ENCODE measurements around the gene STUB1. TPM values are rescaled to one million over a fixed set of nuclear protein-coding genes. Genes with fewer than 3 reads are reported as not detected.

The STUB1 gene
- total RNA-seq = 10 to 100 TPM; 61.2 to 69.9 TPM

DNA sequence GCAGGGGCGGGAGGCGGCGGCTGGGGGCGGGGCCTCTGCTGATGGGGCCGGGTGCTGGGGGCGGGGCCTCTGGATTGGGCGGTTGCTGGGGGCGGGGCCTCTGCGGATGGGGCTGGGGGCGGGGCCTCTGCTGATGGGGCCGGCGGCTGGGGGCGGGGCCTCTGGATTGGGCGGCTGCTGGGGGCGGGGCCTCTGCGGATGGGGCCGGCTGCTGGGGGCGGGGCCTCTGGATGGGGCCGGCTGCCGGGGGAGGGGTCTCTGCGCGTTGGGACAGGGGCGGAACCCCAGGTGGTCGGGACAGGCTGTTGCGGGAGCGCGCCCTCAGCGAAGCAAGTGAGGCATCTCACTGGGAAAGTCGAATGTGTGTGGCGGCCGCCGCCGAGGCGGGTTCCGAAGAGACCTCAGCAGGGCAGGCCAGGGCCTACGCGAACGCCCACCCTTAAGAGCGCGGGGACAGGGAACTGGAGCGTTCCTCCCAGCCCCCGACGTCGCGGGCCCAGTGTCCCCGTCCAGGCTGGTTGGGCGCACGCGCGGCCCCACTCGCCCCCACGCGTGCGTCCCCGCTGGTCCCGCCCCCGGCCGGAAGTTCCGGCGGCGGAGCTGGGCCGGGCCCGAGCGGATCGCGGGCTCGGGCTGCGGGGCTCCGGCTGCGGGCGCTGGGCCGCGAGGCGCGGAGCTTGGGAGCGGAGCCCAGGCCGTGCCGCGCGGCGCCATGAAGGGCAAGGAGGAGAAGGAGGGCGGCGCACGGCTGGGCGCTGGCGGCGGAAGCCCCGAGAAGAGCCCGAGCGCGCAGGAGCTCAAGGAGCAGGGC lies at the start of gene STUB1:
Gene STUB1 (plus strand): TSS at position 597 of the 811 bp plus-strand sequence. CDS start 116 bp downstream, at position 713.
- peak; percentile 85 to 87 for DNase-seq (ENCODE audit: low spot score in 2 of 2)
- Mint-ChIP-seq H3K9me3 (no peaks in the 10 kb centered on the region), H3K27ac (peak within 1 kb of the TSS; percentile 71 to 85), H3K36me3 (peaks cover 5 to 15% of the 10 kb centered on the region in 2 donors)
- ATAC-seq = peak; percentile 54 to 55

DNA sequence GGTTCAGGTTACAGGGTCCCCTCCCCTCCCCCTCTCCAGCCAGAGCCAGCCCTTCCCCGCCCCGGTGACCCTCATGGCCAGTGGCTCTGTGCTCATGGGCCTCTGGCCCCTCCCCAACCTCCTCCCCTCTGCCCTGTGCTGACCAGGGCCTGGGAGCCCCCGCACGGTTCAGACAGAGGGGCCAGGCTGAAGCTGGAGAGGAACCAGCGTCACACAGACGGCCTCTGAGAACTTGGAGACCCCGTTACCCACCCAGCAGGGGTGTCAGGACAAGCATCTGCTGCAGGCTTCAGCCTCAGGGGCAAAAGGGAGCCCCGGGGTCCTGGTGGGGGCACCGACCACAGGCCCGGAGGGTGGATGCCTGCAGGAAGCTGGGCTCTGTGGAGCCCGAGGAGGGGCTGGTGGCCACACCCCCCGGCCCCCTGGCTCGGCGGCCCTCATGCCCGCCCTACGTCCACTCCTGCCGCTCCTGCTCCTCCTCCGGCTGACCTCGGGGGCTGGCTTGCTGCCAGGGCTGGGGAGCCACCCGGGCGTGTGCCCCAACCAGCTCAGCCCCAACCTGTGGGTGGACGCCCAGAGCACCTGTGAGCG lies 49.3 kb upstream of the STUB1 start, which contains the start of gene WFIKKN1:
Gene WFIKKN1 (plus strand): TSS at position 171 of the 591 bp plus-strand sequence. CDS start 269 bp downstream, at position 440.
- Mint-ChIP-seq H3K36me3 (no peaks in the 10 kb centered on the region), H3K27ac (no peak within 1 kb of the TSS), H3K9me3 (no peaks in the 10 kb centered on the region)
- ATAC-seq = no peak
- DNase-seq (ENCODE audit: low spot score in 2 of 2) = no peak

DNA sequence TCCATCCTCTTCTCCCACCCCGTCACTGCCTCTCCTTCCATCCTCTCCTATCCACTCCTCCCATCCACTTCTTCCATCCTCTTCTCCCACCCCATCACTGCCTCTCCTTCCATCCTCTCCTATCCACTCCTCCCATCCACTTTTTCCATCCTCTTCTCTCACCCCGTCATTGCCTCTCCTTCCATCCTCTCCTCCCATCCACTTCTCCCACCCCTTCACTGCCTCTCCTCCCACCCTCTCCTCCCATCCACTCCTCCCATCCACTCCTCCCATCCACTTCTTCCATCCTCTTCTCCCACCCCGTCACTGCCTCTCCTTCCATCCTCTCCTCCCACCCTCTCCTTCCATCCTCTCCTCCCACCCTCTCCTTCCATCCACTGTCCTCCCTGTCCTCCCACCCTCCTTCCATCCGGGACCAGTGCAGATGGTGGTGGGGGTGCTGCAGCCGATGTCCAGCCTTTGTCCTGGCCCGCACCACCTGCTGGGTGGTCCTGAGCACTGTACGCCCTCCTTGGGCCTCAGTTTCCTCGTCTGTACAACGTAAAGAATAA lies 48.3 kb upstream of the STUB1 start:
- no peak for DNase-seq (ENCODE audit: low spot score in 2 of 2)
- H3K27ac Mint-ChIP-seq = no peak overlapping the region
- ATAC-seq = no peak
- H3K9me3 Mint-ChIP-seq = no peaks in the 10 kb centered on the region
- peaks cover 0 to 5% of the 10 kb centered on the region in 2 donors for H3K36me3 Mint-ChIP-seq

DNA sequence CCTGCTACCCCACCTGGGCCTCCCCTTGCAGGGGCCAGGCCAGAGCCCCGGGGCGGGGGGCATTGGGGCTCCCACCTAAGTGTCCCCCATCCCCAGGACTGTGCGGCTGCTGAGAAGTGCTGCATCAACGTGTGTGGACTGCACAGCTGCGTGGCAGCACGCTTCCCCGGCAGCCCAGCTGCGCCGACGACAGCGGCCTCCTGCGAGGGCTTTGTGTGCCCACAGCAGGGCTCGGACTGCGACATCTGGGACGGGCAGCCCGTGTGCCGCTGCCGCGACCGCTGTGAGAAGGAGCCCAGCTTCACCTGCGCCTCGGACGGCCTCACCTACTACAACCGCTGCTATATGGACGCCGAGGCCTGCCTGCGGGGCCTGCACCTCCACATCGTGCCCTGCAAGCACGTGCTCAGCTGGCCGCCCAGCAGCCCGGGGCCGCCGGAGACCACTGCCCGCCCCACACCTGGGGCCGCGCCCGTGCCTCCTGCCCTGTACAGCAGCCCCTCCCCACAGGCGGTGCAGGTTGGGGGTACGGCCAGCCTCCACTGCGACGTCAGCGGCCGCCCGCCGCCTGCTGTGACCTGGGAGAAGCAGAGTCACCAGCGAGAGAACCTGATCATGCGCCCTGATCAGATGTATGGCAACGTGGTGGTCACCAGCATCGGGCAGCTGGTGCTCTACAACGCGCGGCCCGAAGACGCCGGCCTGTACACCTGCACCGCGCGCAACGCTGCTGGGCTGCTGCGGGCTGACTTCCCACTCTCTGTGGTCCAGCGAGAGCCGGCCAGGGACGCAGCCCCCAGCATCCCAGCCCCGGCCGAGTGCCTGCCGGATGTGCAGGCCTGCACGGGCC lies 47.5 kb upstream of the STUB1 start:
- no peak for DNase-seq (ENCODE audit: low spot score in 2 of 2)
- H3K36me3 Mint-ChIP-seq = peaks cover 0 to 5% of the 10 kb centered on the region in 2 donors
- H3K9me3 Mint-ChIP-seq = no peaks in the 10 kb centered on the region
- no peak for ATAC-seq
- no peak overlapping the region for H3K27ac Mint-ChIP-seq

DNA sequence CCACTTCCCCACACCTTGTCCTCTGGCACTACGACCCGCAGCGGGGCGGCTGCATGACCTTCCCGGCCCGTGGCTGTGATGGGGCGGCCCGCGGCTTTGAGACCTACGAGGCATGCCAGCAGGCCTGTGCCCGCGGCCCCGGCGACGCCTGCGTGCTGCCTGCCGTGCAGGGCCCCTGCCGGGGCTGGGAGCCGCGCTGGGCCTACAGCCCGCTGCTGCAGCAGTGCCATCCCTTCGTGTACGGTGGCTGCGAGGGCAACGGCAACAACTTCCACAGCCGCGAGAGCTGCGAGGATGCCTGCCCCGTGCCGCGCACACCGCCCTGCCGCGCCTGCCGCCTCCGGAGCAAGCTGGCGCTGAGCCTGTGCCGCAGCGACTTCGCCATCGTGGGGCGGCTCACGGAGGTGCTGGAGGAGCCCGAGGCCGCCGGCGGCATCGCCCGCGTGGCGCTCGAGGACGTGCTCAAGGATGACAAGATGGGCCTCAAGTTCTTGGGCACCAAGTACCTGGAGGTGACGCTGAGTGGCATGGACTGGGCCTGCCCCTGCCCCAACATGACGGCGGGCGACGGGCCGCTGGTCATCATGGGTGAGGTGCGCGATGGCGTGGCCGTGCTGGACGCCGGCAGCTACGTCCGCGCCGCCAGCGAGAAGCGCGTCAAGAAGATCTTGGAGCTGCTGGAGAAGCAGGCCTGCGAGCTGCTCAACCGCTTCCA lies 46.7 kb upstream of the STUB1 start:
- Mint-ChIP-seq H3K9me3 (no peaks in the 10 kb centered on the region), H3K36me3 (peaks cover 0 to 5% of the 10 kb centered on the region in 2 donors), H3K27ac (no peak overlapping the region)
- ATAC-seq = no peak
- DNase-seq (ENCODE audit: low spot score in 2 of 2) = peak in 1 of 2 donors; percentile 58

DNA sequence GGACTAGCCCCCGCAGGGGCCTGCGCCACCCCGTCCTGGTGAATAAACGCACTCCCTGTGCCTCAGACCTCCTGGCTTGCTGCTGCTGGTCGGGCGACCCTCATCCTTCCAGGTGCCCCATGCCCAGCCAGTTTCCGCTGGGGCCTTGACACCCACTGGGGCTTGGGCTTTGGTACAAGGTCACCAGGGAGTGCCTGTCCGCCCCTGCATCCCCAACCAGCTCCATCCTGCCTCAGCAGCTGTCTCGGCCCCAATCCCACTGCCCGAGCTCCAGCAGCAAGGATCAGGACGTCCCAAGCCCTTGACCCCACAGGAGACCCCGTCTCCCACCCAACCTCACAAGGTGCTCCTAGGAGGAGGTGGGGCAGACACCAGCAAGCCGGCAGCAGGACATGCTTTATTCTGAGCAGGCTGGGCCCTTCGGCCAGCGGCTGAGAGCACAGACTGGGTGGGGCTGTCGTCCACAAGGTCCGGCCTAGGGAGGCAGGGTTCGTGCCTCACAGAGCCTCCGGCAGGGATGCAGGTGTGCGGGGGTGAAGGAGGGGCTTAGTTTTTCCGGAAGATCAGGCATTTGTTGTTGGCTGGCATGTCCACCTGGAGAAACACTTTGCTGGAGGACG lies 46.0 kb upstream of the STUB1 start:
- ATAC-seq (no peak), DNase-seq (ENCODE audit: low spot score in 2 of 2) (no peak)
- H3K9me3 Mint-ChIP-seq = no peaks in the 10 kb centered on the region
- peaks cover 0 to 5% of the 10 kb centered on the region in 2 donors for H3K36me3 Mint-ChIP-seq
- H3K27ac Mint-ChIP-seq = no peak overlapping the region

DNA sequence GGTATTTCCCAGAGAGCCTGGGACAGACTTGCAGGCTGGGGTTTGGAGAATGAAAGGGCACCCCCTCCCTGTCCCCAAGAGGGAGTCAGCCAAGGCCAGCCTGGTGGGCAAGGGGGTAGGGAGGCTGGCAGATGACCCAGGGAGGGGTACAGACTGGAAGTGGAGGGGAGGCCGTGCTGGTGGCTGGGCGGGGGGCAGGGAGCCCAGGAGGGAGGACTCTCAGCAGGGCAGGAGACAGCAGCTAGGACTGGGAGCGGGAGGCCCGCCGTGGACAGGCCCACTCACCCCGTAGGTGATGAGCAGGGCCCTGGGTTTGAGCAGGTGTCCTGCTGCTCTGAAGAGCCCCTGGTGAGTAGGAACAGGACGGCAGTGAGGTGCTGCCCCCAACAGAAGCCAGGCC lies 45.2 kb upstream of the STUB1 start:
- DNase-seq (ENCODE audit: low spot score in 2 of 2) (no peak), ATAC-seq (no peak)
- peaks cover 0 to 5% of the 10 kb centered on the region in 2 donors for H3K36me3 Mint-ChIP-seq
- peak overlapping the region in 1 of 2 donors; percentile 16 for H3K27ac Mint-ChIP-seq
- H3K9me3 Mint-ChIP-seq = no peaks in the 10 kb centered on the region

DNA sequence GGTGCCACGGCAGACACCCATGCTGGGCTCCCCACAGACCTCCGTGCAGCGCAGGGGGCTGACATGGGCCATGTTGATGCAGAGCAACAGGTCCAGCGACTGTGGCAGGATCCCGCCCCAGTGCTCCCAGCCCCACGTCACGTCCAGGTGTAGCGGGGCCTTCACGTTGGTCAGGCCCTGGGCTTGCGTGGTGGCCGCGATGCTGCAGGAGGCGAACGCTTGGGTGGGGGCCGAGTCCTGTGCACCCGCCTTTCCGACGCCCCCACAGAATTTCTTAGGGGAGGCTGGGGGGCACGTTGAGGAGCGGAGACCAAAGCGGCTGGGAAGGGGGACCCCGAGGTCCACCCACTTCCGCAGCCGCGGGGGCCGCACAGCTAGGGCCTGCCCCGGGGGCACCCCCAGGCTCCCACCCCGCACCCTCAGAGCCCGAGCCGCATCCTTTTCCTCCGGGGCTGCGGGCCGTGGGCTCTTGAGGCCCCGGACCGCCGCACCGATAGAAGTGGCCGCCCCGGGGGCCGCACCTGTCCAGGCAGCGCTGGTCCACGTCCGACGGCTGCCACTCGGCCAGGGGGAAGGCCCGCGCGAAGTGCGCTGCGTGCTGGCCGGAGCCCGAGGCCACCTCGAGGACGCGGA lies 44.5 kb upstream of the STUB1 start:
- Mint-ChIP-seq H3K36me3 (peaks cover 0 to 5% of the 10 kb centered on the region in 2 donors), H3K27ac (peak overlapping the region in 1 of 2 donors; percentile 99), H3K9me3 (no peaks in the 10 kb centered on the region)
- peak in 1 of 2 donors; percentile 78 for DNase-seq (ENCODE audit: low spot score in 2 of 2)
- peak; percentile 0 to 11 for ATAC-seq

DNA sequence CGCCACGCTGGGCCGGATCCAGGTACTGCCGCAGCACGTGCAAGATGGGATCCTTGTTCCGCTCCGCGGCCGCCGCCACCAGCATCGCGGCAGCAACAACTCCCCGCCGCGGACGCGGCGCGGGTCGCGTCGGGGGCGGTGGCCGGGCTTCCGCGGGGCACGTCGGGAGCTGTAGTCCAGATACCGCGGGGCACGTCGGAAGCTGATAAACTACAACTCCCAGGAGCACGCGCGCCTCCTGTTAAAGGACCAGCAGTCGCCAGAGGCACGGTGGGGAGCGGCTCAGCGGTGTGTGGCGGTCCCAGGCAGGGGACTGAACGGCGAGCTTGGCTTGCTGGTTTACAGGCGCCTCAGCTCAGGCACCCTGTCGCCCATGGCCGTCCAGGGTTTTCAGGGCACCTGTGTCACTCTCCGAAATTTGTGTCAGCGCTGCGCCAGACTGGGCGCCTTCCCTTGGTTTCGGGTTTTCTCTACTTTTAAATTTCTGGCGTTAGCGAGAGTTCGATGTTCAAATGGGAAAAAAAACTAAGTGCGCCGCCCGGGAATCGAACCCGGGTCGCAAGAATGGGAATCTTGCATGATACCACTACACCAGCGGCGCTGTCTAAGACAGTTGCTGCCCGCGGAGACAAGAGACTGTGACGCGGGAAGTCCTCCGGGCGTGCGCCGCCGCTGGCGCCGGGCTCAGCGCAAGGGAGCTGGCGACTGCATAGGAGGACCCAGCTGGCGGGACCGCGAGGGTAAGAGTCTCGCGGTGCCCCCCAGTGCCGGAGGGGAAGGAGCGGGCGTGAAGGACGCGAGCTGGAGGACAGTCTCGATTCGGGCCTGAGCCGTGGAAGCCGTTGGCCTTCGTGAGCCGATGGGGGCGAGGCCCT lies 43.8 kb upstream of the STUB1 start, which contains the start of gene METTL26:
Gene METTL26 (minus strand): TSS at position 100 of the 875 bp plus-strand sequence. CDS start 15 bp downstream, at position 85.
- H3K36me3 Mint-ChIP-seq = peaks cover 0 to 5% of the 10 kb centered on the region in 2 donors
- ATAC-seq = peak; percentile 87
- peak within 1 kb of the TSS; percentile 99 to 100 for H3K27ac Mint-ChIP-seq
- H3K9me3 Mint-ChIP-seq = no peaks in the 10 kb centered on the region
- DNase-seq (ENCODE audit: low spot score in 2 of 2) = peak; percentile 93 to 95

DNA sequence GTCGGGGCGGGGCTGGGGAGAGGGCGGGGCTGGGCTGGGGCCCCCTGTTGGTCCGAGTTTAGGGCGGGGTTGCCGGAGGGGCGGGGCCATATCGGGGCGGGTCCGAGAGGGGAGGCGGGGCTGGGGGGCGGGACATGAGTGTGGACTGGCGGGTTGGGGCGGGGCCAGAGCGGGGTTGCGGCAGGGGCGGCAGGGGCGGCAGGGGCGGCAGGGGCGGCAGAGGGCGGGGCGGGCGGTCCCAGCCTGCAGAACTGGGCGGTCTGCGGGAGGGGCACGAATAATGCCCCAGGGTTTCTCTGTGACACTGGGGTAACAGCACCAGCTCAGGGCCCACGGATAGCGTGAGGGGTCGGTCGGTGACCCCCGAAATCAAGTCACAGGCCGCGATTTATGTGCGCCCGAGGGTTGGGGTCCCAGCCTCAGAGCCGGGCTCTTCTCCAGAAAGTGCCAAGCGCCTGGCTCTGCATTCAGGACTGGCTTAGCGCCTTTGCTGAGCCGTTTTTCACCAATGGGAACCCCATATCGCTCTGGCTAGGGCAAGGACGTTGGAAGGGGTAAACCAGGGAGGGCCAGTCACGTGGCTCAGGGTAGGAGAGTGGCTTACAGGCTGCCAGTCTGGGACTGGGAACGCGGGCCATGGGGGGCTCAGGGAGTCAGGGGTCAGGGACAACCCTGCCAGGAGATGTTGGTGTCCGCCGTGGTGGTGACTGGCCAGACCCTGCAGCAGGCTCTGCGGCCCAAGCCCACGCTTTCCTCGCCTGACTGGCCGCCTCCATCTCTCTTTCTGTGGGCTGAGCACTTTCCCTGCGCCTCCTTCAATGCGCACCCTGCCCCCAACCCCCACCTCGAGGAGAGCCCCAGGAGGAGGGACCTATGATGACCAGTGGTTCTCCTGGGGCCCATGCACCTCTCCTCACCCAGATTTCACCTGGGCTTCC lies 42.9 kb upstream of the STUB1 start:
- DNase-seq (ENCODE audit: low spot score in 2 of 2) (no peak), ATAC-seq (no peak)
- Mint-ChIP-seq H3K36me3 (peaks cover 0 to 5% of the 10 kb centered on the region in 2 donors), H3K9me3 (no peaks in the 10 kb centered on the region), H3K27ac (peak overlapping the region; percentile 99 to 100)

DNA sequence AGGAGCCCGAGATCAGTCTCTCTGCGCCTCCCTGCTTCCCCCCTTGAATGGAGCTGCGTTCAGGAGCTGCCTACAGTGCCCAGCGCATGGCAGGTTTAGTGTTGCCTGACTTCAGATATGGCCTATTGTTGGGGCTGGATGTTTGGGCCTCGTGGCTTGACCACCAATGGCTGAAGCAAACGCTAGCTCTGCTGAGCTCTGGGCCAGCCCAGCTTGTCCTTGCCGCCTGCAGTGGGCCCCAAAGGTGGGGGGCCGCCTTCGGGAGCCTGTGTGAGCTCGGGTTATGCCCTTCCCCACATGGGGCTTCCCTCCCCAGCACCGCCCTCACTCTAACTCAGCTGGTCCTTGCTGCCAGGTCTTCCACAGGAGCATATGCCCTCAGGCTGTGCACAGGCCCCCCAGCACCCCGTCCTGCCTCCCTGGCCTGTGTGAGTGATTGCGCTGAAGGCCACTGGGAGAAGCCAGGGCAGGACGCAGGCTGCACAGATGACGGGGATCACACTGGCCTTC lies 42.1 kb upstream of the STUB1 start:
- Mint-ChIP-seq H3K9me3 (no peaks in the 10 kb centered on the region), H3K36me3 (peaks cover 0 to 5% of the 10 kb centered on the region in 2 donors), H3K27ac (no peak overlapping the region)
- ATAC-seq (no peak), DNase-seq (ENCODE audit: low spot score in 2 of 2) (no peak)

DNA sequence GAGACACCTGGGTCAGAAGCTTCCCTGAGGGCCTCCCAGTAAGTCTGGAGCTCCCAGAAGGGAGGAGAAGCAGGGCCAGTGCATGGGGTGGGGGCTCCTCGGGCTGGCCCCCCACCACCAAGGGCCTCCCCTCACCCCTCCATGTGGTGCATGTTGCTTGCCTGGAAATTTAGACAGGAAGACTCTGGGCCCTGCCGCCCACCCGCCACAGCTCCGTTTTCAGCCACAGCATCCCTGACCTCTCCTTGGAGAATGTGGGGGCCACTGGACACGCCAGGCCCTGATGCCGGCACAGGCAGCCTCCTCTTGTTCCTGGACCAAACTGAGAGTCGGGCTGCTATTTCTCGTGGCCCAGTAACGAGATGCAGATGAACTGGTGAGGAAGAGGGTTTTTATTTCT lies 41.4 kb upstream of the STUB1 start:
- H3K36me3 Mint-ChIP-seq = peaks cover 0 to 5% of the 10 kb centered on the region in 2 donors
- no peak for ATAC-seq
- H3K27ac Mint-ChIP-seq = no peak overlapping the region
- no peaks in the 10 kb centered on the region for H3K9me3 Mint-ChIP-seq
- no peak for DNase-seq (ENCODE audit: low spot score in 2 of 2)

DNA sequence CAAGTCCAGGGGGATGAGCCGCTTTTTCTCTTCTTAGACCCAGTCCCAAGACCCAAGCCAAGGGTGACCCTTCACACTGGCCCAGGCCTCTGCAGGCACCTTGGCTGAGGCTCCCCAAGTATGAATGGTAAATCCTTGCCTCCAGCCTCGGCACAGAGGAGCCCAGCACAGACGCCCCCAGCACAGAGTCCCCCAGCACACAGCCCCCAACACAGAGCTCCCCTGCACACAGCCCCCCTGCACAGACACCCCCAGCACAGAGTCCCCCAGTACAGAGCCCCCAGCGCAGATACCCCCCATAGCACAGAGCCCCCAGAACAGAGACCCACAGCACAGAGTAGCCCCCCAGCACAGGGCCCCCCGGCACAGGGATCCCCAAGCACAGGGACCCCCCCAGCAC lies 39.6 kb upstream of the STUB1 start:
- Mint-ChIP-seq H3K27ac (no peak overlapping the region), H3K36me3 (peaks cover 0 to 5% of the 10 kb centered on the region in 2 donors), H3K9me3 (no peaks in the 10 kb centered on the region)
- DNase-seq (ENCODE audit: low spot score in 2 of 2) (no peak), ATAC-seq (no peak)

All from activated naive CD4-positive, alpha-beta T cell treated with anti-CD3 and anti-CD28 coated beads, Interleukin-2, amount 50 U/mL, for 72 hours (primary cell).